Erythroblast (primary cell): Measurements from ENCODE around the gene TMEM235.

ENCODE experiments used
- GATA1 ChIP-seq: IDR thresholded peaks from 2 replicates; pipeline ENCODE4 v1.6.1; 2011; ENCODE audit warnings: low read depth, mild to moderate bottlenecking, control low read depth, low read length, moderate library complexity
- POLR2A ChIP-seq: IDR thresholded peaks from 2 replicates; pipeline ENCODE4 v1.6.1; 2011; ENCODE audit warnings: mild to moderate bottlenecking, low read length

DNA sequence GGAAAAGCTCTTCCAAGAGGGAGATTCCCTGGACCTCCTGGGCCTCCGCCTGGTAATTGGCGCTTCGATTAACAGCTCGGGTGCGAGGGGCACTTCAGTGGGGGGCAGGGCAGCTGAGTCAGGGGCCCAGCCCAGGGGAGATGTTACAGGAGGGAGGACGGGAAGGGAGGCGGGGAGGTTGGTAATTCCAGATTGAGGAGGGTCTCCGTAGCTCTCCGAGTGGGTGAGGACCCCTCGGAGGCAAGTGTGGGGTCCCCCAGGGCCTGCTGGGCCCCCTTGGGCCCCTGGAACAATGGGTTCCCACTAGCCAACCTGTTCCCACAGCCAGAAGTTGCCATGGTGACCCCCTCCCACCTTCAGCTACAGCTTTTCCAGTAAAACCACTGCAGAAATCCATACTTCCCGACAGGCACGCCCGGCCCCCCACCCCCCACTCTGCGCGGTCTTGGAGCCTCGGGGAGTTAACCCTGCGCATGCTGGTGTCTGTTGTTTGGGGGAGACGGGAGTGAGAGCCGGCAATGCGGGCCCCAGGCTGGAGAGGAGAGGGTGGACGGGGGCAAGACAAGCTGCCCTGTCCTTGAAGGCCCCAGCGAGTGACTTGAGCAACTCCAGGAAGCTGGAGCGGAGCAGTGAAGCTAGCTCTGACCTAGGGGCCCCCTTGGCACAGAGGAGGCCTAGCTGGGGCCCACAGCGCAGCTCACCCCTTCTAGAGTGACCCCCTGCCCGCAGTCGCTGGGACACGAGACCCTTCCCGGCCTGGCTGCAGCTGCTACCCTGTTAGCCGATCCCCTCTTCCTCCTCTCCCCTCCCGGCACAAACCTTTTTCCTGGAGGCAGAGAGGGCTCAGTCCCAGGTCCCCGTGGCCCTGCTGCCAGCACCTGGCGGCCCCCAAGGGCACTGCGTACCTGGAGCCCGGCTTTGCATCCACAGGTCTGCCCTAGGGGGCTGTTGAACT is 37.8 kb downstream of the TMEM235 start:
- TF ChIP-seq POLR2A (no peak), GATA1 (no peak)
